SU-DHL-6 (cell line): ENCODE data around the gene BCL2L15.

Experiments
- EZH2phosphoT487 ChIP-seq: fragments of 200-600 bp; sonication (generic), shearing (Covaris generic); conservative IDR thresholded peaks from 2 replicates; pipeline ENCODE4 v1.6.1; 2018; ENCODE audit warnings: mild to moderate bottlenecking, antibody characterized with exemption, low read length, moderate library complexity, mixed read lengths
- TF ChIP-seq, protein P1 (sequence below): fragments of 200-600 bp; sonication (generic); IDR thresholded peaks from one replicate; pipeline ENCODE4 v1.5.1; 2017; ENCODE audit warnings: antibody characterized with exemption, mild to moderate bottlenecking, low read length, moderate library complexity; ENCODE audit not compliant: insufficient read depth, poor library complexity, severe bottlenecking

- TF ChIP-seq, protein P1, sequence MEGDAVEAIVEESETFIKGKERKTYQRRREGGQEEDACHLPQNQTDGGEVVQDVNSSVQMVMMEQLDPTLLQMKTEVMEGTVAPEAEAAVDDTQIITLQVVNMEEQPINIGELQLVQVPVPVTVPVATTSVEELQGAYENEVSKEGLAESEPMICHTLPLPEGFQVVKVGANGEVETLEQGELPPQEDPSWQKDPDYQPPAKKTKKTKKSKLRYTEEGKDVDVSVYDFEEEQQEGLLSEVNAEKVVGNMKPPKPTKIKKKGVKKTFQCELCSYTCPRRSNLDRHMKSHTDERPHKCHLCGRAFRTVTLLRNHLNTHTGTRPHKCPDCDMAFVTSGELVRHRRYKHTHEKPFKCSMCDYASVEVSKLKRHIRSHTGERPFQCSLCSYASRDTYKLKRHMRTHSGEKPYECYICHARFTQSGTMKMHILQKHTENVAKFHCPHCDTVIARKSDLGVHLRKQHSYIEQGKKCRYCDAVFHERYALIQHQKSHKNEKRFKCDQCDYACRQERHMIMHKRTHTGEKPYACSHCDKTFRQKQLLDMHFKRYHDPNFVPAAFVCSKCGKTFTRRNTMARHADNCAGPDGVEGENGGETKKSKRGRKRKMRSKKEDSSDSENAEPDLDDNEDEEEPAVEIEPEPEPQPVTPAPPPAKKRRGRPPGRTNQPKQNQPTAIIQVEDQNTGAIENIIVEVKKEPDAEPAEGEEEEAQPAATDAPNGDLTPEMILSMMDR: no peak
- no peak for TF ChIP-seq EZH2phosphoT487
Measured at GRCh38 chr1:113913887-113914664, 26.7 kb upstream of the BCL2L15 start.
